Fibroblast of villous mesenchyme (primary cell): ENCODE measurements around the gene LRRN3. TPM values are rescaled to one million over a fixed set of nuclear protein-coding genes. Genes with fewer than 3 reads are reported as not detected.
"Not testable (repeated sequence)": the region's sequence is repeated elsewhere in the genome, so short reads cannot be mapped to it uniquely, and the experiment has no call there.

ENCODE experiments used
- DNase-seq: peaks from one replicate; pipeline ENCODE4 v3.0.0-alpha.2; 2010; ENCODE audit warnings: low read depth
- H3K4me3 ChIP-seq: 2 replicates; pipeline ENCODE4 v1.5.1; 2011; ENCODE audit warnings: low read depth, mild to moderate bottlenecking, low read length
- total RNA-seq: library from RNA; depleted of rRNA; stranded (reverse); fragments of >200 nt; gene quantifications from 2 replicates; pipeline ENCODE4 v1.2.3, GENCODE V29; 2012
- TF ChIP-seq, protein P1 (sequence below): IDR thresholded peaks from 2 replicates; pipeline ENCODE4 v1.5.1; 2012; ENCODE audit warnings: low read depth, mild to moderate bottlenecking, low read length; ENCODE audit not compliant: insufficient read depth

Gene LRRN3
- total RNA-seq, 1 donor, result 0.86 TPM

DNA sequence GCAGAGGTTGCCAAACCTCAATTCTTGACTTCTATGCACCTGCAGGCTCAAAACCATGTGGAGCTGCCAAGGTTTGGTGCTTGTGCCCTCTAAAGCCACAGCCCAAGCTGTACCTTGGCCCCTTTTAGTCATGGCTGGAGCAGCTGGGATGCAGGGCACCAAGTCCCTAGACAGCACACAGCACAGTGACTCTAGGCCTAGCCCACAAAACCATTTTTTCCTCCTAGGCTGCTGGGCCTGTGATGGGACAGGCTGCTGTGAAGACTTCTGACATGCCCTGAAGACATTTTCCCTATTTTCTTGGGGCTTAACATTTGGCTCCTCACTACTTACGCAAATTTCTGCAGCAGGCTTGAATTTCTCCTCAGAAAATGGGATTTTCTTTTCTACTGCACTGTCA, 27.8 kb upstream of the LRRN3 start:
- DNase-seq, result no peak
- H3K4me3 ChIP-seq, result no peak overlapping the region
- TF ChIP-seq, protein P1, sequence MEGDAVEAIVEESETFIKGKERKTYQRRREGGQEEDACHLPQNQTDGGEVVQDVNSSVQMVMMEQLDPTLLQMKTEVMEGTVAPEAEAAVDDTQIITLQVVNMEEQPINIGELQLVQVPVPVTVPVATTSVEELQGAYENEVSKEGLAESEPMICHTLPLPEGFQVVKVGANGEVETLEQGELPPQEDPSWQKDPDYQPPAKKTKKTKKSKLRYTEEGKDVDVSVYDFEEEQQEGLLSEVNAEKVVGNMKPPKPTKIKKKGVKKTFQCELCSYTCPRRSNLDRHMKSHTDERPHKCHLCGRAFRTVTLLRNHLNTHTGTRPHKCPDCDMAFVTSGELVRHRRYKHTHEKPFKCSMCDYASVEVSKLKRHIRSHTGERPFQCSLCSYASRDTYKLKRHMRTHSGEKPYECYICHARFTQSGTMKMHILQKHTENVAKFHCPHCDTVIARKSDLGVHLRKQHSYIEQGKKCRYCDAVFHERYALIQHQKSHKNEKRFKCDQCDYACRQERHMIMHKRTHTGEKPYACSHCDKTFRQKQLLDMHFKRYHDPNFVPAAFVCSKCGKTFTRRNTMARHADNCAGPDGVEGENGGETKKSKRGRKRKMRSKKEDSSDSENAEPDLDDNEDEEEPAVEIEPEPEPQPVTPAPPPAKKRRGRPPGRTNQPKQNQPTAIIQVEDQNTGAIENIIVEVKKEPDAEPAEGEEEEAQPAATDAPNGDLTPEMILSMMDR, result no peak

- TF ChIP-seq, protein P1, result no peak
- DNase-seq, result no peak
- H3K4me3 ChIP-seq, result no peak overlapping the region
These were observed 23.7 kb upstream of the LRRN3 start for GRCh38 chr7:111067251-111067650.

GRCh38 chr7:111067682-111068081, 23.2 kb upstream of the LRRN3 start:
- H3K4me3 ChIP-seq, result no peak overlapping the region
- no peak for DNase-seq
- TF ChIP-seq, protein P1, result no peak

GRCh38 chr7:111068618-111069017, 22.3 kb upstream of the LRRN3 start:
- no peak overlapping the region for H3K4me3 ChIP-seq
- no peak for DNase-seq
- TF ChIP-seq, protein P1, result no peak

GRCh38 chr7:111071556-111071955, 19.4 kb upstream of the LRRN3 start:
- no peak for DNase-seq
- no peak overlapping the region for H3K4me3 ChIP-seq
- TF ChIP-seq, protein P1, result no peak

GRCh38 chr7:111072658-111073057, 18.3 kb upstream of the LRRN3 start:
- not testable (repeated sequence) for DNase-seq, H3K4me3 ChIP-seq

GRCh38 chr7:111074071-111074747, 16.7 kb upstream of the LRRN3 start:
- H3K4me3 ChIP-seq, result no peak overlapping the region
- DNase-seq, result no peak
- TF ChIP-seq, protein P1, result no peak
